ENCODE data around the gene GBX2. TPM values are rescaled to one million over a fixed set of nuclear protein-coding genes. Genes with fewer than 3 reads are reported as not detected.
A peak's percentile ranks its signal among the peaks of the same experiment; 100 is the strongest.

GBX2 gene
- total RNA-seq, 4 donors from 2014 or later, result not detected

DNA sequence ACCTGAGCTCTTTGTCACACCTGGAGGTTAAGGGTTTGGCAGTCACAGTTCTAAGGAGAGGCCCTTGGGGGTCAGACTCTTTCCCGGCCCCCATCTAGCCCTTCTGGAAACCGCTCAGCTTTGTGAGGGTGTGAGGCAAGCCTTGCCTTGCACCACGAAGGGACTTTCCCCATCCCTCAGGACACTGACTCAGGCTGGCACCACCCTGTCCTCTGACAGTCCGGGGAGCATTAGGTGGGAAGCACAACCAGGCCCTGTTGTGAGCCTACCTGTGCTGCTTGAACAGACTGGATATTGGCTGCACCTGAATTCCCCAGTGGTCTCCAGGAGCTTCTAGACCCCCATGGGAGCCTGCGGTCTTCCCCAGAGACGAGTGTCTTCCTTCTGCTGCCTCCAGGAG, 47.0 kb upstream of the GBX2 start:
- Histone ChIP-seq H3K27me3 (no peaks in the 10 kb centered on the region), H3K27ac (no peak overlapping the region), H3K36me3 (no peaks in the 10 kb centered on the region), H3K4me3 (no peak overlapping the region), H3K4me1 (peaks cover 0 to 7% of the 10 kb centered on the region in 2 donors), H3K9me3 (no peaks in the 10 kb centered on the region)
- TF ChIP-seq, protein P1, sequence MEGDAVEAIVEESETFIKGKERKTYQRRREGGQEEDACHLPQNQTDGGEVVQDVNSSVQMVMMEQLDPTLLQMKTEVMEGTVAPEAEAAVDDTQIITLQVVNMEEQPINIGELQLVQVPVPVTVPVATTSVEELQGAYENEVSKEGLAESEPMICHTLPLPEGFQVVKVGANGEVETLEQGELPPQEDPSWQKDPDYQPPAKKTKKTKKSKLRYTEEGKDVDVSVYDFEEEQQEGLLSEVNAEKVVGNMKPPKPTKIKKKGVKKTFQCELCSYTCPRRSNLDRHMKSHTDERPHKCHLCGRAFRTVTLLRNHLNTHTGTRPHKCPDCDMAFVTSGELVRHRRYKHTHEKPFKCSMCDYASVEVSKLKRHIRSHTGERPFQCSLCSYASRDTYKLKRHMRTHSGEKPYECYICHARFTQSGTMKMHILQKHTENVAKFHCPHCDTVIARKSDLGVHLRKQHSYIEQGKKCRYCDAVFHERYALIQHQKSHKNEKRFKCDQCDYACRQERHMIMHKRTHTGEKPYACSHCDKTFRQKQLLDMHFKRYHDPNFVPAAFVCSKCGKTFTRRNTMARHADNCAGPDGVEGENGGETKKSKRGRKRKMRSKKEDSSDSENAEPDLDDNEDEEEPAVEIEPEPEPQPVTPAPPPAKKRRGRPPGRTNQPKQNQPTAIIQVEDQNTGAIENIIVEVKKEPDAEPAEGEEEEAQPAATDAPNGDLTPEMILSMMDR (IDR thresholded peaks at IDR 0.05 in 4 of 5, conservative IDR thresholded peaks at IDR 0.05 in 1 of 5), result no peak
- no peak for TF ChIP-seq POLR2A (IDR thresholded peaks at IDR 0.05)
- intact Hi-C loops (cut with DNase I; ENCODE audit: low total_unique reads) (no loop called here), in situ Hi-C loops (cut with MboI; ENCODE audit: low sequenced_read_pairs in 4 of 4) (no loop called here)
- ATAC-seq (no peak), DNase-seq (no peak)

DNA sequence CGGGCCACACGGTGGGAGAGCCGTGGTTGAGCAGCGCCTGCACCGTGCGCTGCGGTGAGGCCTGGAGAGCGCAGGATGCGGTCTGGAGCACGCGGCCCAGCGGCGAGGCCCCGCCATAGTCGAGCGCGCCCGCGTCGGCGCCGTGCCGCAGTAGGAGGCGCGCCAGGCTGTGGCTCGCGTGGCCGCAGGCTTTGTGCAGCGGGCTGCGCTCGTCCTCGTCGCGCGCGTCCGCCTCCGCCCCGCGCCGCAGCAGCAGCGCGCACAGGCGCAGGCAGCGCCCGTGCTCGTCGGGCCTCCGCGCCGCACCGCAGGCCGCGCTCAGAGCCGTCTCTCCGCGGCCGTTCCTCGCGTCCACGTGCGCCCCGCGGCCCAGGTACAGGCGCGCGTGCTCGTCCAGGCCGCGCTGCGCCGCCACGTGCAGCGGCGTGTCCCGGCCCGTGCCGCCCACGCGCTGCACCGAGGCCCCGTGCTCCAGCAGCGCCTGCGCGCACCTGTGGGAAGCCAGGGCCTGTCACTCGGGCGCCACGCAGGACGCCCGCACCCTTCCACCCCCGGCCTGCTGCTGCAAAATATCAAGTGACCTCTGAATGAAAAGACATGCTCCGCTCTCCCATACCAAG, 46.3 kb upstream of the GBX2 start:
- in situ Hi-C loops (cut with MboI; ENCODE audit: low sequenced_read_pairs in 4 of 4) (no loop called here), intact Hi-C loops (cut with DNase I; ENCODE audit: low total_unique reads) (no loop called here)
- ATAC-seq (no peak), DNase-seq (no peak)
- no peak overlapping the region for H3K4me3 ChIP-seq
- H3K36me3 ChIP-seq, result no peaks in the 10 kb centered on the region
- TF ChIP-seq POLR2A (IDR thresholded peaks at IDR 0.05), result no peak
- TF ChIP-seq, protein P1 (IDR thresholded peaks at IDR 0.05 in 4 of 5, conservative IDR thresholded peaks at IDR 0.05 in 1 of 5), result no peak
- no peaks in the 10 kb centered on the region for H3K9me3 ChIP-seq
- H3K27me3 ChIP-seq, result no peaks in the 10 kb centered on the region
- peaks cover 0 to 7% of the 10 kb centered on the region in 2 donors for H3K4me1 ChIP-seq
- no peak overlapping the region for H3K27ac ChIP-seq

DNA sequence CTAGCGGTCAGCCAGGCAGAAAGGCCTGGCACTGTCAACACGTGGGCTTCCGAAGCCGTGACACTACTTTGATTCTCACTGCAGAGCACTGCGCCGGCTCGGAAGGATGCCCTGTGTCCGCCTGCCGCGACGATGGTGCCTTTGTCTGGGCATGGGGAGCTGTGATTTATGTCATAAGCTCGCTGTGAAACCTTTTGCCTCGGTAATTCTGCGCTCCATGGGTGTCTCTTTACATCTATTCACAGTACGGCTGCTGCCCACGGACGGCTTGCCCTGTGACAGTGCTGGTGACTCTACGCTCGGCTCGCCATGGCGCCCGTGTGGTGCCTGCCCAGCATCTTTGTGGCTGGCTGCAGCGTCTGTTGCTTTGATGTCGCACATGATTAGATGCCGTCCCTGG, 43.1 kb upstream of the GBX2 start:
- intact Hi-C loops (cut with DNase I; ENCODE audit: low total_unique reads) (no loop called here), in situ Hi-C loops (cut with MboI; ENCODE audit: low sequenced_read_pairs in 4 of 4) (no loop called here)
- no peaks in the 10 kb centered on the region for H3K36me3 ChIP-seq
- H3K4me1 ChIP-seq, result peaks cover 0 to 7% of the 10 kb centered on the region in 2 donors
- no peaks in the 10 kb centered on the region for H3K9me3 ChIP-seq
- ATAC-seq (no peak), DNase-seq (no peak)
- TF ChIP-seq POLR2A (IDR thresholded peaks at IDR 0.05), result no peak
- TF ChIP-seq, protein P1 (IDR thresholded peaks at IDR 0.05 in 4 of 5, conservative IDR thresholded peaks at IDR 0.05 in 1 of 5), result no peak
- H3K4me3 ChIP-seq, result no peak overlapping the region
- peaks cover 0 to 2% (median 0%) of the 10 kb centered on the region in 3 donors for H3K27me3 ChIP-seq
- no peak overlapping the region for H3K27ac ChIP-seq

DNA sequence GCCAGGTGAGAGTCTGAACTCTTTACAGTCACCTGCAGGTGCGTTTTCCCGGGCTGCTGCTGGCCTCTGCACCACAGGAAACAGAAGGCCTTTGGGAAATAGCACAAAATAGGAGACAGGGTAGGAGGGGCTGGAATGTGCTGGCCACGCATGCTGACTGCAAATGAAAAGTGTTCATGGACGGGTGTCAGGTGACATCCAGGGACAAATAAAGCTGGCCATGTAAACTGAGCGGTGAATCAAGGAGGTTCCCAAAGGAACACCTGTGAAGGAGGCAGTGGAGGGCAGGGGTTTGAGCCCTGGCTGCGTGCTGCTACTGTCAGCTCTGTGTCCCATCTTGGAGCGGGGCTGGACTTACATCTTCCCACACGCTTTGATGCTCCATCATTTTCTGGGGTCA, 42.4 kb upstream of the GBX2 start:
- TF ChIP-seq, protein P1 (IDR thresholded peaks at IDR 0.05 in 4 of 5, conservative IDR thresholded peaks at IDR 0.05 in 1 of 5), result no peak
- no peak for TF ChIP-seq POLR2A (IDR thresholded peaks at IDR 0.05)
- Histone ChIP-seq H3K36me3 (no peaks in the 10 kb centered on the region), H3K27ac (no peak overlapping the region), H3K9me3 (no peaks in the 10 kb centered on the region), H3K4me1 (peaks cover 0 to 7% of the 10 kb centered on the region in 2 donors), H3K4me3 (no peak overlapping the region), H3K27me3 (peaks cover 0 to 2% (median 0%) of the 10 kb centered on the region in 3 donors)
- peak in 1 of 2 donors; percentile 7 for DNase-seq
- in situ Hi-C loops (cut with MboI; ENCODE audit: low sequenced_read_pairs in 4 of 4), result no loop called here
- peak; percentile 60 to 61 for ATAC-seq
- intact Hi-C loops (cut with DNase I; ENCODE audit: low total_unique reads), result no loop called here

DNA sequence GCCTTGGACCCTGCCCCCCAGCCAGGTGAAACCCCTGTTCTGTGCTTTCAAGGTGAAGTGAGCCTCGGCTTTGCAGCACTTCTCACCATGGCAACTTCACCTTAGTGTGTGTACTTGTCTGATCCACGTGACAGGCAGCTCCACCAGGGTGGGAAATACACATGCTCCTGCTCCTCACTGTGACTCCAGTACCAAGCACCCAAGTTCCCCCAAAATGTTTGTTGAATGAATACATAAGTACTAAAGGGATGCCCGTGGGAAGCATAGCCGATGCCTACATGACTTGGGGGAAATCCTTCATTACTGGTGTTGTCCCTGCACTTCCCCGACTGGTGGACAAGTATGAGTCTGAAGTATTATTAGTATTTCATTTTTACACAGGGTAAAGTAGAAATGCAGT, 41.8 kb upstream of the GBX2 start:
- Histone ChIP-seq H3K36me3 (no peaks in the 10 kb centered on the region), H3K27me3 (peaks cover 0 to 2% (median 0%) of the 10 kb centered on the region in 3 donors), H3K4me3 (no peak overlapping the region), H3K9me3 (no peaks in the 10 kb centered on the region), H3K4me1 (peaks cover 0 to 7% of the 10 kb centered on the region in 2 donors), H3K27ac (no peak overlapping the region)
- no peak for TF ChIP-seq POLR2A (IDR thresholded peaks at IDR 0.05)
- TF ChIP-seq, protein P1 (IDR thresholded peaks at IDR 0.05 in 4 of 5, conservative IDR thresholded peaks at IDR 0.05 in 1 of 5), result no peak
- in situ Hi-C loops (cut with MboI; ENCODE audit: low sequenced_read_pairs in 4 of 4), result no loop called here
- DNase-seq (no peak), ATAC-seq (no peak)
- intact Hi-C loops (cut with DNase I; ENCODE audit: low total_unique reads), result no loop called here

Measured in gastrocnemius medialis (tissue), 4 donors.